GM12875 (cell line): ENCODE data around the gene BCDIN3D.

Experiments used
- H3K4me3 ChIP-seq: one replicate; pipeline ENCODE4 v1.5.1; 2011; ENCODE audit warnings: low read depth, low read length, control low read depth
- TF ChIP-seq, protein P1 (sequence below): IDR thresholded peaks from 2 replicates; pipeline ENCODE4 v1.5.1; 2011; ENCODE audit warnings: low read depth, mild to moderate bottlenecking, control low read depth, inconsistent platforms, low read length, moderate library complexity, borderline replicate concordance; ENCODE audit not compliant: insufficient read depth

BCDIN3D gene

DNA sequence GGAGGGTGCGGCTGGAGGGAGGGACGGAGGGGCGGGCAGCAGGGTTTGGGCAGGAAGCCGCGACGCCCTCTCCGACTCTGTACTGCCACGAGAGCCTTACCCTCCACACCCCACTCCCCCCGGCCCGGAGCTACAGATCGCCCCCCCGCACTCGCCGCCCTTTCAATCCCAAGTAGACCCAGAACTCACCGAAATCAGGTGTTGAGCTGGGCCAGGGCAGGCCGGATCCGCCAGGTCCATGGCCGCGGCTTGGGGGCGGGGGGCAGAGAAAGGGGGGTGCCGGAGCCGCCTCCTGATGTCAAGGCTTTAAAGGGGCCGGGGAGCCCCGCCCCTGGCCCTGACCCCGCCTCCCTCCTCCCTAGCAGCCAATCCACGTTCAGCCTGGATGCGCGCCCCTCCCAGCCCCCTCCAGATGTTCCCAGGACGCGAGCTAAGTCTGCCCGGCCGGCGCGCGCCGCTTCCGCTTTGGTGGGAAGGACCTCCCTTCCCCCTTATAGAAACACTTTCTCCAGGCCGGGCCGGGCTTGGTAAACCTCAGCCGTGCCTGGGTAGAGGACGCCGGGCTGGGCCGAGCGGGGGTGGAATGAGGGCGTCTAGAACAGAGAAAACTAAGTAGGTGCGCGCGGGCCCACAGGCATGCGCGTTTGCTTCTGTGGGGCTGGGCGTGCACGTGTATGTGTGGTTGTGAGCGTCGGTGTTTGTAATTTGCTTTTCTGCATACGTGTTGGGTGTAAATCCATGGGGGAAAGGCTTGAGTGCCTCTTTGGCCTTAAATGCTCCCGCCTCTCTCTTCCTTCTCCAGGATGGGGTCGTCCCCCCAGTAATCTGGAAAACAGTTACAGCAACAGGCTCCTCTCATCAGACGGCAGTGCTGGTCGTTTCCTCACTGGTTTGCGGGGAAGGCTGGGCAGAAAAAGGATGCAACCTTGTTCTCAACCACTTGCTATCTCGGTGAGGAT, 14.5 kb downstream of the BCDIN3D start, which contains the start of gene NCKAP5L:
TSS of gene NCKAP5L (minus strand) at position 281 of the 959 bp plus-strand sequence. CDS start 24,369 bp downstream, outside the sequence.
- TF ChIP-seq, protein P1, sequence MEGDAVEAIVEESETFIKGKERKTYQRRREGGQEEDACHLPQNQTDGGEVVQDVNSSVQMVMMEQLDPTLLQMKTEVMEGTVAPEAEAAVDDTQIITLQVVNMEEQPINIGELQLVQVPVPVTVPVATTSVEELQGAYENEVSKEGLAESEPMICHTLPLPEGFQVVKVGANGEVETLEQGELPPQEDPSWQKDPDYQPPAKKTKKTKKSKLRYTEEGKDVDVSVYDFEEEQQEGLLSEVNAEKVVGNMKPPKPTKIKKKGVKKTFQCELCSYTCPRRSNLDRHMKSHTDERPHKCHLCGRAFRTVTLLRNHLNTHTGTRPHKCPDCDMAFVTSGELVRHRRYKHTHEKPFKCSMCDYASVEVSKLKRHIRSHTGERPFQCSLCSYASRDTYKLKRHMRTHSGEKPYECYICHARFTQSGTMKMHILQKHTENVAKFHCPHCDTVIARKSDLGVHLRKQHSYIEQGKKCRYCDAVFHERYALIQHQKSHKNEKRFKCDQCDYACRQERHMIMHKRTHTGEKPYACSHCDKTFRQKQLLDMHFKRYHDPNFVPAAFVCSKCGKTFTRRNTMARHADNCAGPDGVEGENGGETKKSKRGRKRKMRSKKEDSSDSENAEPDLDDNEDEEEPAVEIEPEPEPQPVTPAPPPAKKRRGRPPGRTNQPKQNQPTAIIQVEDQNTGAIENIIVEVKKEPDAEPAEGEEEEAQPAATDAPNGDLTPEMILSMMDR = no peak
- H3K4me3 ChIP-seq = peak within 1 kb of the TSS; percentile 72

DNA sequence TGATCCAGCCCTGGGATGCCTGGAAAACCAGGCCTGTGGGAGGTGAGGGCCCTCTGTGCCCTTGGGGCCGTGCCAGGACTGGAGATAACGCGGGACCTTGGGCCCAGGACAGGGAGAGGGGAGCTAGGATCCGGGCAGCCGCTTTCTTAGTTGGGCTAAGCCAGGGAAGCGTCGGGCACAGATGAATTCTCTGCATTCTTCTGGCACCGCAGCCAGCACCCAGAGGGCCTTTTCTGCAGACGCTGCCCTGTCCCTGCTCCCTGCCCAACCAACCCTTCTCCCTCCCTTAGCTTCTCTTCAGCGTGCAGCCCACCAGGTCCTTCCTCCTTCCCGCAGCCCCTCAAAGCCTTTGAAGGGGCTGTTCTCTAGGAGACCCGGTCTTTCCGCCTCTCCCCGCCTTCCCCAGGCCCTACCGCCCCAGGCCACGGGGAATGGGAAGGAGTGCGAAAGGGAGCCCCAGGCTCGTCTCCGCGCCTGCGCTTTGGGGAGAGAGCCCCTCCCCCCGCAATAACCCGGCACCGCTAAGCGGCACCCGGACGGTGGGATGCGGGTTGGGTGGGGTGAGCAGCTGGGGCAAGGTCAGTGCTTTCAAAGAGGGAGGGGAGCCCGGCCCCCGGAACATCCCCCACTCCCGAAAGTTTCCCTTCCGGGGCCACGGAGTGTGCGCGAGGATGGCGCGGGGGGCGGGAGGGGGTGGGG, 15.4 kb downstream of the BCDIN3D start:
- TF ChIP-seq, protein P1 = no peak
- peak overlapping the region; percentile 72 for H3K4me3 ChIP-seq

DNA sequence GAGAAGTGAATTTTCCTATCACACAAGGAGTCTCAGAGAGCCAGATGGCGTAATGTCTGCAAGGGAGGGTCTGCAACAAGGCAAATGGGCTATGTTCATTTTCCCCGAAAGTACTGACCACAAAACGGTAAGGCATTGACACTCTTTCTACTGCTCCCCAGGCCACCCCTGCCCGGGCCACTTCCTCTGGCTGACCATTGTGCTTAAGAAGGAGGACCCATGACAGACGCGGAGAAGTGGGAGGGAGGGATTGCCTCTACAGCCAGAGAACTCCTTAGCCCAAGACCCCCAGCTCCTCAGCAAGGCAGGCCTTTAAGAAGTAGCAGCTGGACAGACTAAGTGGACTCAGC, 15.9 kb downstream of the BCDIN3D start:
- TF ChIP-seq, protein P1 = no peak
- H3K4me3 ChIP-seq = peak overlapping the region; percentile 72

DNA sequence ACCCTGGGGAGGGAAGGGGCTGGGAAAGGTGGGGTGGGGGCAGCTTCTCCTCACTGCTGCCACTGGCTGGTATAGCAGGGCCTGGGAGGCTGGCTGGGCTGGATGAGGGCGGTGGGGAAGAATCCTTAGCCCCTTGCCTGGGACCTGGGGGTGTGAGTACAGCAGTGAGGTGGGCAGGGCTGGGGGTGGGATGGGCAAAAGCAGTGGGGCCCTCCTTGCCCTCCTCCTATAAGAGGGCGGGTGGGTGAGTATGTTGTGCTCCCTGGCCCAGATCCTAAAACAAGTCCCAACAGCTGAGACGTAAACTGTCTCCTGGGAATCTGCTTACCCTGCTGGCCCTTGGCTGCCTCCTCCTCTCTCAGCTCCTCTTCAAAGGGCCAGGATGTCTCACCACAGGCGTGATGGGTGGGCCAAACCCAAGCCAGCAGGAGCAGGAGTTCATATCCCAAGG, 16.9 kb downstream of the BCDIN3D start:
- TF ChIP-seq, protein P1 = no peak
- H3K4me3 ChIP-seq = no peak overlapping the region

DNA sequence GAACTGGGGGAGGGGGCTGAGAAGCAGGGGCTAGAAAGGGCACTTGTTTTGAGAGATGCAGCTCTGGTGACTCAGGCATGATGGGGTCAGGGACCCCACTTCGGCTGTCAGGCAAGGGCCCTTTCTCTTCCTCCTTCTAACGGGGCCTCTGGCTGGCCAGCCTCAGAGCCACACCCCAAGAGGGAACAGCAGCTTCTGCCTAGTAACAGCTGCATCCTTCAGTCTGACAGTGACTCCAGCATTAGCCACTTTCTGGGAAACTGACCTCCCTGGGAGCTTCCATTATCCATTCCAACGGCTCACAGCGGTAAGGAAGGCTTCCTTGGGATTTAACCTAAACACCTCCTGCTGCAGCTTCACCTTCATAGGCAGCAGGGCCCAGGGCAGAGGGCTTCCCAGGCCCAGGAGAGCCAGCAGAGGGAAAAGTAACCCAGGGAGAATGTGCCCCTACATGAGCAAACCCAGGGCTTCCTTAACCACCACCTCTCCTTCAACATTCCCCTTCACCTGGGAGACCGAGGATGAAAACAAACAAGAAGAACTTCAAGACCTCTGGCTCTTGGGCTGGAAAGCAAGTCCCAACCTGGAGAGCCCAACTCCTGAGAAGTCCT, 17.4 kb downstream of the BCDIN3D start:
- TF ChIP-seq, protein P1 = no peak
- no peak overlapping the region for H3K4me3 ChIP-seq

DNA sequence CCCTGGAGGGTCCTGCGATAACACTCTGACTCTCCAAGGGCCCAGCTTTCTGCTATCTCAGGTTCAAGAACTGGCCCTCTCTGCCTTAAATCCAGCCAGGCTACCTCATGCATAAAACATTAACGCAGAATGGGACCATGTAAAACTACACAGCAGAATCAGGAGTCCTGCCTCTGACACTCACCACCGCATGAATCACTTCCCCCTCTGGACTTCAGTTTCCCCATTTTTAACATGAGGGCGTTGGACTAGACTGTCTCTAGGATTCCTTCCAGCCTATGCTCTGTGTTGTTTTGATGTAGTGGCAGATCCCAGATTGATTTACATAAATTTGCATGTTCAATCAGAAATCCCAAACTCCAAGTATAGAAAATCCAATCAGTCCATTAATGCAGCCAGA, 18.0 kb downstream of the BCDIN3D start:
- TF ChIP-seq, protein P1 = no peak
- no peak overlapping the region for H3K4me3 ChIP-seq
